WTC11 (cell line): ENCODE data around the gene PRR12. TPM values are rescaled to one million over a fixed set of nuclear protein-coding genes. Genes with fewer than 3 reads are reported as not detected.

Experiments
- ATAC-seq: fragments of 200-7000 bp; cut with Tn5 transposase; 2 replicates; pipeline ENCODE4 v1.10.0; 2021; ENCODE audit warnings: mild to moderate bottlenecking, moderate library complexity
- CTCF ChIA-PET: fragments of 300-600 bp; sonication (Branson Sonifier 250); formaldehyde crosslinking; loops from one replicate; lab custom pipeline; 2021; ENCODE audit warnings: antibody characterized with exemption; lab: Charles Lee
- POLR2A ChIA-PET: fragments of 350-600 bp; sonication (Branson Sonifier 250); formaldehyde crosslinking; loops from one replicate; lab custom pipeline; 2021; ENCODE audit warnings: antibody characterized with exemption; lab: Charles Lee
- DNase-seq: peaks from one replicate; pipeline ENCODE4 v3.0.0; 2021; ENCODE audit warnings: low spot score
- H3K27ac Mint-ChIP-seq: 2 replicates; pipeline ENCODE4 v1.8.0; 2021; ENCODE audit warnings: mixed read lengths
- H3K27me3 Mint-ChIP-seq: 2 replicates; pipeline ENCODE4 v1.8.0; 2021; ENCODE audit warnings: low read depth, mild to moderate bottlenecking, moderate library complexity, mixed read lengths
- H3K36me3 Mint-ChIP-seq: 2 replicates; pipeline ENCODE4 v1.8.0; 2021; ENCODE audit warnings: mixed read lengths
- H3K4me1 Mint-ChIP-seq: 2 replicates; pipeline ENCODE4 v1.8.0; 2022; ENCODE audit warnings: mixed read lengths
- H3K4me3 Mint-ChIP-seq: 2 replicates; pipeline ENCODE4 v1.8.0; 2021; ENCODE audit warnings: mild to moderate bottlenecking, moderate library complexity, mixed read lengths
- H3K9me3 Mint-ChIP-seq: 2 replicates; pipeline ENCODE4 v1.8.0; 2021; ENCODE audit warnings: mixed read lengths
- AFF4 ChIP-seq: sonication (generic); formaldehyde crosslinking; IDR thresholded peaks from 2 replicates; pipeline ENCODE4 v1.8.1; 2023; ENCODE audit warnings: mild to moderate bottlenecking, missing genetic modification reagents, borderline replicate concordance
- ARID4B ChIP-seq: sonication (generic); formaldehyde crosslinking; IDR thresholded peaks from 2 replicates; pipeline ENCODE4 v1.8.0; 2023; ENCODE audit warnings: missing genetic modification reagents, mild to moderate bottlenecking, borderline replicate concordance
- CBFB ChIP-seq: sonication (generic); formaldehyde crosslinking; IDR thresholded peaks from 2 replicates; pipeline ENCODE4 v1.8.1; 2022; ENCODE audit warnings: mild to moderate bottlenecking, low read depth, missing genetic modification reagents
- CREB1 ChIP-seq: sonication (generic); formaldehyde crosslinking; IDR thresholded peaks from 2 replicates; pipeline ENCODE4 v1.8.0; 2023; ENCODE audit warnings: mild to moderate bottlenecking, missing genetic modification reagents
- CTCF ChIP-seq: fragments of 200-600 bp; IDR thresholded peaks from 2 replicates; pipeline ENCODE4 v1.8.0; 2022; ENCODE audit warnings: antibody characterized with exemption
- E2F5 ChIP-seq: sonication (generic); formaldehyde crosslinking; IDR thresholded peaks from 2 replicates; pipeline ENCODE4 v1.8.1; 2022; ENCODE audit warnings: mild to moderate bottlenecking, moderate library complexity, missing genetic modification reagents
- EMX1 ChIP-seq: fragments of 250-450 bp; sonication (Bioruptor Pico); IDR thresholded peaks from 2 replicates; pipeline ENCODE4 v1.8.0; 2021; ENCODE audit warnings: mild to moderate bottlenecking
- ERG ChIP-seq: fragments of 250-450 bp; sonication (Bioruptor Pico); IDR thresholded peaks from 2 replicates; pipeline ENCODE4 v1.8.0; 2021; ENCODE audit warnings: mild to moderate bottlenecking
- HMGA2 ChIP-seq: fragments of 250-450 bp; sonication (Bioruptor Pico); IDR thresholded peaks from 2 replicates; pipeline ENCODE4 v1.4.0; 2021; ENCODE audit warnings: mild to moderate bottlenecking, moderate library complexity
- MAX ChIP-seq: sonication (generic); formaldehyde crosslinking; IDR thresholded peaks from 2 replicates; pipeline ENCODE4 v1.8.0; 2022; ENCODE audit warnings: mild to moderate bottlenecking, missing genetic modification reagents
- MXD4 ChIP-seq: fragments of 250-450 bp; sonication (Bioruptor Pico); IDR thresholded peaks from 2 replicates; pipeline ENCODE4 v1.8.0; 2021; ENCODE audit warnings: mild to moderate bottlenecking, moderate library complexity, borderline replicate concordance
- NR3C1 ChIP-seq: sonication (generic); formaldehyde crosslinking; conservative IDR thresholded peaks from 2 replicates; pipeline ENCODE4 v1.8.1; 2023; ENCODE audit warnings: low read depth, mild to moderate bottlenecking, missing genetic modification reagents
- SMAD4 ChIP-seq: sonication (generic); formaldehyde crosslinking; IDR thresholded peaks from 2 replicates; pipeline ENCODE4 v1.8.0; 2022; ENCODE audit warnings: mild to moderate bottlenecking, missing genetic modification reagents
- SOX15 ChIP-seq: fragments of 250-450 bp; sonication (Bioruptor Pico); IDR thresholded peaks from 2 replicates; pipeline ENCODE4 v1.9.0; 2021; ENCODE audit warnings: mild to moderate bottlenecking
- SP1 ChIP-seq: sonication (generic); formaldehyde crosslinking; conservative IDR thresholded peaks from 2 replicates; pipeline ENCODE4 v1.8.1; 2022; ENCODE audit warnings: missing genetic modification reagents
- ZBTB43 ChIP-seq: sonication (generic); formaldehyde crosslinking; IDR thresholded peaks from 2 replicates; pipeline ENCODE4 v1.8.1; 2023; ENCODE audit warnings: mild to moderate bottlenecking, missing genetic modification reagents
- ZNF219 ChIP-seq: sonication (generic); formaldehyde crosslinking; IDR thresholded peaks from 2 replicates; pipeline ENCODE4 v1.8.0; 2023; ENCODE audit warnings: missing genetic modification reagents, mild to moderate bottlenecking, borderline replicate concordance
- ZNF263 ChIP-seq: sonication (generic); formaldehyde crosslinking; IDR thresholded peaks from 2 replicates; pipeline ENCODE4 v1.8.1; 2022; ENCODE audit warnings: low read depth, mild to moderate bottlenecking, moderate library complexity, missing genetic modification reagents
- ZNF317 ChIP-seq: sonication (generic); formaldehyde crosslinking; IDR thresholded peaks from 2 replicates; pipeline ENCODE4 v1.8.1; 2023; ENCODE audit warnings: low read depth, mild to moderate bottlenecking, moderate library complexity, missing genetic modification reagents, borderline replicate concordance
- ZNF396 ChIP-seq: fragments of 250-450 bp; sonication (Bioruptor Pico); IDR thresholded peaks from 2 replicates; pipeline ENCODE4 v1.8.0; 2021; ENCODE audit warnings: mild to moderate bottlenecking, moderate library complexity, borderline replicate concordance
- total RNA-seq: library from RNA; stranded (reverse); gene quantifications from 3 replicates; pipeline ENCODE4 v1.2.3, GENCODE V29; 2021

PRR12 gene
- total RNA-seq, 1 experiment from 2014 or later, result 86.1 TPM

- TF ChIP-seq SP1 (CRISPR knock-in tag) (no peak), SOX15 (no peak), ZBTB43 (no peak), MAX (CRISPR knock-in tag) (no peak), ZNF396 (CRISPR knock-in tag) (no peak), ZNF317 (CRISPR knock-in tag) (no peak), ERG (CRISPR knock-in tag) (no peak), EMX1 (CRISPR knock-in tag) (no peak), CREB1 (no peak), ZNF219 (CRISPR knock-in tag) (no peak), NR3C1 (no peak), AFF4 (CRISPR knock-in tag) (no peak), ARID4B (CRISPR knock-in tag) (no peak)
- TF ChIP-seq, all 79 proteins: peak for 0
Measured at GRCh38 chr19:49587227-49587626, 3.8 kb upstream of the PRR12 start (continued).

GRCh38 chr19:49588365-49589122 lies 2.4 kb upstream of the PRR12 start:
- CTCF ChIA-PET, result interaction anchor here (1.8 to 4.0 kb wide), 2 partner anchors 18 to 55 kb away, joined by 6 to 21 read pairs; no protein-coding TSS in a partner anchor
- no peaks in the 10 kb centered on the region for H3K27me3 Mint-ChIP-seq
- no peak for DNase-seq
- no peak overlapping the region for H3K4me3 Mint-ChIP-seq
- H3K27ac Mint-ChIP-seq, result peak overlapping the region; percentile 18; the same call in 1 of the 2 replicates
- POLR2A ChIA-PET, result interaction anchor here (1.0 to 1.2 kb wide), 2 partner anchors 8 to 178 kb away, joined by 3 read pairs; no protein-coding TSS in a partner anchor
- no peak for ATAC-seq
- no peak for TF ChIP-seq SMAD4 (CRISPR knock-in tag)
- no peak for TF ChIP-seq ZNF263 (CRISPR knock-in tag)
- no peak for TF ChIP-seq HMGA2 (CRISPR knock-in tag)
- no peak for TF ChIP-seq E2F5
- TF ChIP-seq CBFB (CRISPR knock-in tag), result no peak
- TF ChIP-seq MXD4 (CRISPR knock-in tag), result no peak
- no peak for TF ChIP-seq CTCF
- no peaks in the 10 kb centered on the region for H3K9me3 Mint-ChIP-seq
- peaks cover 10% of the 10 kb centered on the region for H3K4me1 Mint-ChIP-seq
- peaks cover under 1% of the 10 kb centered on the region; the same call in 1 of the 2 replicates for H3K36me3 Mint-ChIP-seq
